ENCODE measurements around the gene TRIP4. TPM values are rescaled to one million over a fixed set of nuclear protein-coding genes. Genes with fewer than 3 reads are reported as not detected.
"Not testable (repeated sequence)": the region's sequence is repeated elsewhere in the genome, so short reads cannot be mapped to it uniquely, and the experiment has no call there.

TRIP4 gene
- polyA plus RNA-seq, 5 donors: 36.1 to 44.2 (median 41.6) TPM

GRCh38 chr15:64478863-64479262 is 91.2 kb downstream of the TRIP4 start:
- DNase-seq: no peak

DNA sequence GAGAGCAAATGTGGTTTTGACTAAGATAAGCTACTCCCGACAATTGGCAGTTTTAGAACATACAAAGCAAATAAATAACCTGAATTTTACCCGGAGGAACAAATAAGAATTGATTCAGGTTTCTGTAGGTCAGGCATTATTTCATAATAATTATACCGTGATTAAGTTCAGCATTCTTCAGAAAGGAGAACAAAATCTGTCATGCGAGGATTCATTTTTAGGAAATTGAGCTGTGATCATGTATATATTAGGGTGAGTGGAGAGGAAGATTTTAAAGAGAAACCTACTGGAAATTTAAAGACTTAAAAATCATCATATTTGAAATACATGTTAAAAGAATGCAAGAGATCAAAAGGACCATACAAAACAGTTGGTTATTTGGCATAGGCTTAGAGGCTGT is 93.3 kb downstream of the TRIP4 start:
- DNase-seq: no peak

- no peak for DNase-seq
These were observed 96.1 kb downstream of the TRIP4 start for GRCh38 chr15:64483749-64484148.

DNA sequence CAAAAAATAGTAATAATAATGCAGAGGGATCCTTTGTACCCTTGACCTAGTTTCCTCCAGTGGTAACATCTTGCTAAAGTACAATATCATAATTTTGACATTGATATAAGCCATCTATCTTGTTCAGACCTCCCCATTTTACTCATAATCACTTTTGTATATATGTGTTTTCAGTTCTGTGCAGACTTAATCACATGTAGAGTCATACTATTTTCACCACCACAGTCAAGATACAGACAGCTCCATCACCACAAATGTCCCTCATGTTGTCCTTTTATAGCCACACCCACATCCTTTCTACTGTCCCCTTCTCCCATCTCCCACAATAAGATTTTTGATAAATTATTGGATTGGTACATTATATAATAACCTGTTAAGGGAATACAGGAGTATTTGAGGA is 98.2 kb downstream of the TRIP4 start:
- no peak for DNase-seq

DNA sequence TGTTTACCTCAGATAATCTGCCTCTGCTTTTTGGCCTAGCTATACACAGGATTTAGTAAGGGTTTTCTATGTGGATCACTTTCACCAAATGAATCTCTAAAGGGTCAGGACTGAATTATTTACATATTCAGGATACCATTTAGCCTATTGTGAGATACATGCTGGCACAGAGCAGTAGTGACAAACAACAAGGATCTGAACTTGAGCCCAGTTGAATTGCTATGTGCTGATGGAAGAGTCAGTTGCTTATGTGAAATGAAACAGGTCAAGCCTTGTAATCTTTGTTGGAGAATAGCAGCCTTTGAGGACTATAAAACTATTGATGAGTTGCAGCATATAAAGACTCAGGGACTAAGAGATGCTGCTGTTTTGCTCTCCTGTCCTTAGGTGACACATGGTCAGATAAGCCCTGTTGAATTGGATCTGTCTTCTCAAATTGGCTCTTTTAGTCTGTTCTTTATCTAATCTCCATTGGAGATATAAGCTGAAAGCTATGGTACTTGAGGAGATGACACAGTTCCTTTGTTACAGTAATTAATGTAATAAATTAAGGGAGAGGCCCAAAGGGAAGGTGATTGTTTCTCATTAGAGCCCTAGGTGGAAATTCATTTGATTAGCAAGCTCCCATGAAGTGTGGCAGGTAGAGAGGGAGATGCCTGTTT is 103.1 kb downstream of the TRIP4 start:
- no peak for DNase-seq

DNA sequence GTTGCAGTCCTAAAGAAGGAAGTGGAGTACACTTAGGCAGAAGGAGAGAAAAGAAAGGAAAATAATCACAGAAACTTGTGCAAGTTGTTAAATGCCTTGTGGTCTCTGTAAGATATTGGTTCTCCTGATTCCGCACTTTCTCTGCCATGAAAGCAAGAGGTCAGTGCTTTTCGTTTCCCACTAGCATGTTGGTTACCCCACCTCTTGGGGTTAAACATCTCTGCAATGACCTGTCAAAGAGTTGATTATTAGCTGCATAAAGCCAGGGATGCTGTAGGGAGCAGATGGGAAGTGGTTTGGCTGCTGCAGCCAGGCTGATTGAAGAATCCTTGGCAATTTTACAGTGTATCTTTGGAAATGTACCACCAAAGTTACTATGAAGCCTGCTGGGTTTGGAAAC is 106.0 kb downstream of the TRIP4 start:
- no peak for DNase-seq

- not testable (repeated sequence) for DNase-seq
These were observed 108.3 kb downstream of the TRIP4 start for GRCh38 chr15:64495968-64496367.

- DNase-seq: no peak
These were observed 113.2 kb downstream of the TRIP4 start for GRCh38 chr15:64500695-64501395.

DNA sequence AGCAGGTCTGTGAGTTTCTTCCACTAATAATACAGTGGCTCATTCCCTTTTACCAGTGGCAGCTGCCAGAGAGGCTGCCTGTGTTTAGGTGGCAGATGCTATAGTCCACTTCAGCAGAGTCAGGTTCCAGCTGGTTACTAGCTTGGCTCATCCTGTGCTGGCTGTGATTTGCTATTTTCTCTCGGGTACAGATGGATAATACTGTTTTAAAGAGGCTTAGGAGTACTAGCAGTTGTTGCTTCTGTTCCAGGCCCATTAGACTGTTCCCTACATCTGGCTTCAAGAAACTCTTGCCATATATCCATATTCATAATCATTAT is 113.7 kb downstream of the TRIP4 start:
- DNase-seq: no peak

- no peak for DNase-seq
These were observed 114.5 kb downstream of the TRIP4 start for GRCh38 chr15:64502151-64502550.

DNA sequence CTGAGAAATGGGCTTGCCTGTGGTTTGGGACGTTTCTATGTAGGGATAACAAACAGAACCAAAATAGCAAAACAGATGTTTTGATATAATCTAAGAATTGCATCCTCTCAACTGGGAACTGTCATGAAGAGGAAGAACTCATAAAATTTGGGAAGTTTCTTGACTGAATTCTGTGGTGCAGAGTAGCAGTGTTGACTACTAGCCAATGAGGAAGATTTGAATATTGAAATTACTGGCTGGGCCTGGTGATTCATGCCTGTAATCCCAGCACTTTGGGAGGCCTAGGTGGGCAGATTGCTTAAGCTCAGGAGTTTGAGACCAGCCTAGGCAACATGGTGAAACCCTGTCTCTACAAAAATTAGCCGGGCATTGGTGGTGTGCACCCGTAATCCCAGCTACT is 114.9 kb downstream of the TRIP4 start:
- no peak for DNase-seq

GRCh38 chr15:64503197-64503596 is 115.6 kb downstream of the TRIP4 start:
- DNase-seq: peak; percentile 30 to 42

DNA sequence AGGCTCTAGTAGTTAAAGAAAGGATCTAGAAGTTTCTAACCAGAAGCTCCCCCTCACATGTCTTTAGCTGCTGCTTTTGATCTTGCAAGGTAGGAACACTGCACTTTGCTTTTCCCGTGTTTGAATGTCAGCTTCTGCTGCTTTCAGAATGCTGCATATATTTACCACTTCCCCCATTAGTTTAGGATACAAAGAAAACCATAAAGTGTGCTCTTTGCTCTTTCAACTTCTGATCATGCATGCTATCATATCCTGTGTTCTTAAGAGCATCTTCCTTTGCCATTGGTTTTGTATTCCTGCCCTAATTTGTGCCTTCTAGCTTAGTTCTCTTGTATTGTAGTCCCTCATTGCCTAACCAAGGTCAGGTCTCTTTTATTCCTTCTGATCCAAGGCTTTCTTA is 116.0 kb downstream of the TRIP4 start:
- DNase-seq: no peak

Other genes starting within 250 kb of the TRIP4 start
- 1 to 10 TPM; 1.9 to 3.1 (median 2.8) TPM for gene SNX22, start 236.1 kb upstream of the TRIP4 start, polyA plus RNA-seq (ENCODE audit: insufficient read depth in 1 of 5, insufficient read length in 5 of 5, low replicate concordance in 1 of 5)
- gene PPIB, start 224.8 kb upstream of the TRIP4 start, polyA plus RNA-seq (ENCODE audit: insufficient read depth in 1 of 5, insufficient read length in 5 of 5, low replicate concordance in 1 of 5): 100 to 1,000 TPM; 475 to 712 (median 538) TPM
- 10 to 100 TPM; 12.2 to 20.3 (median 18.1) TPM for gene CSNK1G1, start 31.7 kb upstream of the TRIP4 start, polyA plus RNA-seq (ENCODE audit: insufficient read depth in 1 of 5, insufficient read length in 5 of 5, low replicate concordance in 1 of 5)
- 10 to 100 TPM; 25.5 to 93.4 (median 47.3) TPM for gene PCLAF, start 6.4 kb upstream of the TRIP4 start, polyA plus RNA-seq (ENCODE audit: insufficient read depth in 1 of 5, insufficient read length in 5 of 5, low replicate concordance in 1 of 5)
- 10 to 100 TPM; 29.8 to 37.7 (median 36.1) TPM for gene ZNF609, start 72.7 kb downstream of the TRIP4 start, polyA plus RNA-seq (ENCODE audit: insufficient read depth in 1 of 5, insufficient read length in 5 of 5, low replicate concordance in 1 of 5)